C4-2B (cell line): ENCODE data around the gene ADAMTSL4.

Source experiments
- H3K27ac ChIP-seq: fragments of 450-650 bp; 2 replicates; pipeline ENCODE4 v1.5.1; 2017
- CTCF ChIP-seq: fragments of 450-650 bp; conservative IDR thresholded peaks from 2 replicates; pipeline ENCODE4 v1.5.1; 2017; ENCODE audit warnings: mild to moderate bottlenecking
- ZFX ChIP-seq: fragments of 450-650 bp; IDR thresholded peaks from 2 replicates; pipeline ENCODE4 v1.6.1; 2017

ADAMTSL4 gene

GRCh38 chr1:150548632-150549495 lies at the start of gene ADAMTSL4:
Gene ADAMTSL4 (plus strand): TSS chr1:150549408. CDS start chr1:150552289, 2,881 bp downstream.
- TF ChIP-seq ZFX (peak; percentile 69; the same call in 1 of the 2 replicates), CTCF (no peak; the same call in 1 of the 2 replicates)
- peak within 1 kb of the TSS; percentile 72 for H3K27ac ChIP-seq

GRCh38 chr1:150505431-150505830 lies 43.8 kb upstream of the ADAMTSL4 start:
- no peak overlapping the region for H3K27ac ChIP-seq
- TF ChIP-seq CTCF (no peak), ZFX (no peak)

- no peak within 1 kb of the TSS for H3K27ac ChIP-seq
These were observed 41.0 kb upstream of the ADAMTSL4 start, which contains the start of gene ECM1 for GRCh38 chr1:150507912-150508864. Gene ECM1 (plus strand): TSS chr1:150508109. CDS start chr1:150508210, 101 bp downstream.

GRCh38 chr1:150508982-150509381 lies 40.2 kb upstream of the ADAMTSL4 start:
- TF ChIP-seq CTCF (no peak), ZFX (no peak)
- no peak overlapping the region for H3K27ac ChIP-seq

More at GRCh38 chr1:150507912-150508864, 41.0 kb upstream of the ADAMTSL4 start, which contains the start of gene ECM1:
- no peak for TF ChIP-seq CTCF
- TF ChIP-seq ZFX, result no peak

GRCh38 chr1:150511551-150511950 lies 37.7 kb upstream of the ADAMTSL4 start:
- no peak overlapping the region for H3K27ac ChIP-seq
- TF ChIP-seq ZFX, result no peak
- no peak for TF ChIP-seq CTCF

GRCh38 chr1:150511985-150512660 lies 37.1 kb upstream of the ADAMTSL4 start:
- H3K27ac ChIP-seq, result no peak overlapping the region
- TF ChIP-seq CTCF, result no peak
- TF ChIP-seq ZFX, result no peak
